Dedifferentiated amniotic fluid mesenchymal stem cell (primary cell): ENCODE measurements around the gene BMP6.

Source experiments
- DNase-seq: peaks from one replicate; pipeline ENCODE4 v3.0.0-alpha.2; 2016; ENCODE audit errors: extremely low spot score

The BMP6 gene

GRCh38 chr6:7725849-7726415 lies at the start of gene BMP6:
TSS of gene BMP6 (plus strand) at chr6:7726099. CDS start at chr6:7726956, 857 bp downstream.
- DNase-seq, result peak; percentile 65

GRCh38 chr6:7677229-7677628 lies 48.7 kb upstream of the BMP6 start:
- DNase-seq, result no peak

- DNase-seq, result no peak
Observed at GRCh38 chr6:7680393-7681075, 45.4 kb upstream of the BMP6 start.

GRCh38 chr6:7681449-7681848 lies 44.5 kb upstream of the BMP6 start:
- no peak for DNase-seq

- DNase-seq, result no peak
Observed at GRCh38 chr6:7684076-7684475, 41.8 kb upstream of the BMP6 start.

- DNase-seq, result no peak
Observed at GRCh38 chr6:7684843-7685242, 41.1 kb upstream of the BMP6 start.

GRCh38 chr6:7685276-7685675 lies 40.6 kb upstream of the BMP6 start:
- no peak for DNase-seq

- DNase-seq, result no peak
Observed at GRCh38 chr6:7687145-7688111, 38.5 kb upstream of the BMP6 start.

- no peak for DNase-seq
Observed at GRCh38 chr6:7691021-7691420, 34.9 kb upstream of the BMP6 start.

GRCh38 chr6:7691675-7692452 lies 34.0 kb upstream of the BMP6 start:
- peak; percentile 21 for DNase-seq

GRCh38 chr6:7692453-7692784 lies 33.5 kb upstream of the BMP6 start:
- DNase-seq, result no peak

- DNase-seq, result no peak
Observed at GRCh38 chr6:7693827-7694226, 32.1 kb upstream of the BMP6 start.

GRCh38 chr6:7696061-7696460 lies 29.8 kb upstream of the BMP6 start:
- DNase-seq, result no peak

GRCh38 chr6:7697432-7697819 lies 28.5 kb upstream of the BMP6 start:
- DNase-seq, result no peak

GRCh38 chr6:7697820-7698623 lies 27.9 kb upstream of the BMP6 start:
- peak; percentile 66 for DNase-seq

GRCh38 chr6:7701212-7701834 lies 24.6 kb upstream of the BMP6 start:
- DNase-seq, result no peak

GRCh38 chr6:7703148-7703680 lies 22.7 kb upstream of the BMP6 start:
- no peak for DNase-seq

GRCh38 chr6:7705483-7705882 lies 20.4 kb upstream of the BMP6 start:
- no peak for DNase-seq

GRCh38 chr6:7706269-7706668 lies 19.6 kb upstream of the BMP6 start:
- DNase-seq, result no peak

GRCh38 chr6:7707787-7708186 lies 18.1 kb upstream of the BMP6 start:
- DNase-seq, result no peak
